Hematopoietic multipotent progenitor cell treated with erythropoietin and hydrocortisone succinate and interleukin-3 and kit ligand, for 17 days (in vitro differentiated cells): Measurements from ENCODE around the gene IWS1.
A peak's percentile ranks its signal among the peaks of the same experiment; 100 is the strongest.

Source experiments
- DNase-seq: peaks from one replicate; pipeline ENCODE4 v3.0.0-alpha.2; 2015; ENCODE audit warnings: low spot score

Gene IWS1

DNA sequence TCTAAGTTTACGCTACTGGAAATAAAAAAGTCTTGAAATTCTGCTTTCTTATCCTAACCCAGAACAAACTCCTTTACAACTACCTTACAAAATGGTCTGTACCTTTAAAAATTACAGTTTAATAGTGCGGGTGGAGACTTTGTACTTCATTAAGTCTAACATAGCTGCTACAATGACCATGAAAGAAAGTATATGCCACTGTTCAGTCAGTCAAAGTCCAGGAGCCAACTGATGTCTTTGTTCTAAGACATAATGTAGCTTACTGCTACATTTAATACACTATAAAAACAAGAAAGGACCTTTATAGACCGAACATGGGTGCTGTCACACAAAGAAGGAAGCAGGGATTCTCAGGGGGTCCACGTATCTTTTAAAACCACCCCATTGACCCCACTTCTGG, 36.0 kb downstream of the IWS1 start:
- DNase-seq: no peak

DNA sequence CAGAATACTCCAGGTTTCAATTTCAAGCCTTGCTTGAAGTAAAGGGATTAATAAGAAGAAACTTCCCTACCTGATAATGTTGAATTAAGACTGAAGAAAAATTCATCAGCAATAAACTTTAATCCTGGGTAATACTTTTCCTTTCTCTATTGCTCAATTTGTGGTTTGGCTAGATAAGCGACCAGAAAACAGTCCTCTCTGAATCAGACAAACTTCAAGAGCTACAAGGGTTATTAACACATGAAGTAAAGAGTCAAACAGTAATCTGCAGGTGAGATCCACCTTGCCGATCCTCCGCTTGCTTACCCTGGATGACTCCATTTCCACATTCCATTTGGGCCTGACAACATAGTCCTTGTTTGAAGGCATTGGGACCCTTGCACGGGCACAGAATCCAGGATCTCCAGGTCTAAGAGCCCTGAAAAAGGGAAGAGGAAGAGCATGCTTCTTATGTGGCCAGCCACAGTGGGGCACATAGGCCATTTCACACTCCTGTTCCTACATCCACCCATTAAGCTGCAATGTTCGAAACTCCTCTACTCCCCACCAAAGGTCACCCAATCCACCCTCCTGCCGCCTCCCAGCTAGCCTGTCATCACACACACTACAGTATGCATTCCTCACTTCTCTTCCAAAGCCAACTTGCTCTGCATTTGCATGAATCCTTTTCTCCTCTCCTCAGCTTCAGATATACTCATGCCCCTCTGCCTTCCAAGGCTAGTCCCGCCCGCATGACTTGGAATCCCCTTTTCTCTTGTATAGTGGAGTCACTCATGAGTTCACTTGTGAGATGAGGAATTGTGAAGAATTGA, 39.8 kb downstream of the IWS1 start:
- no peak for DNase-seq

DNA sequence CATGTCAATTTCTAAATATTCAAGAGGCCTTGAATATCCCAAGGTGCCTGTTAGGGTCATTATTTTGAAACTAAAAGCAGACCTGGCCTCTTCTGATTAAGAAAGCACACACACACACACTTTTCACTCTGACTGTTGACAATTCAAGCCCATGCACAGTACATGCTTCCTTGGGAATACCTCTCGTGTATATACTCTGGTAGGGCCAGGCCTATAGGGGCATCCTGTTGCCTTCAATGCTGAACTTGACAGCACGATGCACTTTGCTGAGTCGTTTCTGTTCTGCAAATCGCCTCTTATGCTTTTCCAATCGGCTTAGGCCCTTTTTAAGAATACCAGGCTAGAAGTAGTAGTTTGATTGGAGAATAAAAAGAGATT, 40.6 kb downstream of the IWS1 start:
- no peak for DNase-seq

DNA sequence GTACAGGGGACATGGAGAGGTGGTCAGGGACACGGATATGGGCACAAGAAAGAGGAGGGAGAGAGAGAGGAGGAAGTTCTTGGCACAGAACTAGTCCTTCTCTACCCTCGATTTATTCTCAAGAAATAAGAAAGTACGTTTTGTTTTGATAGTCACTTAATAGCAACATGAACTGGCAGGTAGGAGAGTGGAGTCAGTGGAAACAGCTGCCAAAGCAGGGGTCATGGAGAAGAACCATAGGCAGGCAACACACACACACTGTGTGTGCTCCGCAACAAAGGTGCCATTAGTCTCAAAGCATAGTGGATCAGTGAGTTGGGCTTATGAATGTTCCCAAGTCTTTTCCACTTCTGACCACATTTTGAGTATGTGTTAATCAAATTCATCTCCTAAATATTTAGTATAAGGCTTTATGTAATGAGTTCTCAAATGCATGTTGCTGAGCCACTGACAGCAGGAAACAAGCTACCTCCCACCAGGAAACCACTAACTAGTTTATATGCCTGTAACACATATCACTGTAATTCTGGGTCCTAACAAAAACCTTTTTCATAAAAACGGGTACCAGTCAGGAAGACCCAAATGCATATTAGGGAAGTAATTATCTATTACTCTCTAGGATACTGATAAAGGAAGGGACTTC, 41.1 kb downstream of the IWS1 start:
- no peak for DNase-seq

DNA sequence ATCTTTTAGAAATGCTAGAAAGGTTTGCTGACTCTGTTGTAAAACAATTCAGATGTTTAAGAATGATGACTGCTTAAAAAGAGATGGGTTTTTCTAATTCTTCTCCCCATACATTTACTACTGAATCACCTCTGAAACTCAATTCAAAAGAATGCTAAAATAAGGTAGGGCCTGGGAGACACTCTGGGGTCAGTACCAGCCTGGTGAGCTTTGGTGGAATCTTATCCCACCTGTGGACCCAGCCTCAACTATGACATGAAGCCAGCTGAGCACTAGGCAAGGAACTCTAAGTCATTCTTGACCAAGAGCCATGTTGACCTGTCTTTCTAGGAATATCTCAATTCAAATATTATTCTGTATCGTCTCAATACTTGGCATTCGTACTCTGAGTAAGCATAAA, 44.3 kb downstream of the IWS1 start:
- no peak for DNase-seq

DNA sequence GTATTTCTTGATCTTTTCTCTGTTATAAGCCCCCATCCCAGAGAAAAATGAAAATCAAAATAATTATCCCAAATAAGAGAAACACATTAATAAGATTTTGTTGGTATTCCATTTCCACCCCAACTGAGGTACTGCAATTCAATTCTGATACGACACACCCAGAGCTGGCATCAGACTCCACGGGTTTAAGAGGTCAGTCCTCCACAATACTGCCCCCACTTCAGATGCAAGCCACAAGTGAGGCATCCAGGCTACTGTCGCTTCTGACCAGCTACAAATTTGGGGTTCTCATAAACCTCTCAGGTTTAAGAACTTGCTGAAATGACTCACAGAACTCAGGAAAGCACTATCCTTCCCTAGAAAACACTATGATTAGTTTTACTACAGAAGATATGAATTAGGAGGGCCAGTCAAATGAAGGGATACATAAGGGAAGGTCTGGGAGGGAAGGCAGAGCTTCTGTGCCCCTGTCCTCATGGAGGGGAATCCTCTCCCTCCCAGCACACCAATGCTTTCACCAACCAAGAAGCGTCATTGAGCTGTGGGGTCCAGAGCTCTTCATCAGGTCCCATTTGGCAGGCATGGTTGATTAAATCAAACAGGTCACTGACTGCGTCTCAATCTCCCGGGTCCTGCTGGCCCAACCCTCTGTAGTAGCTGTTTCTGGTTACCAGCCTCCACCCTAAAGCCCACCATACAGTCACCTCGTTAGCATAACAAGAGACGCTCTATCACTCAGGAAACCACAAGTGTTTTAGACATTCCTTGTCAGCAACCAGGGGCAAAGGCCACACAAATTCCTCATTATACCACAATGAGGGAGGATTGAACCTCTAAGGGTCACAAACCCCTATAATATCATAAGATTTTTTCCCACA, 46.2 kb downstream of the IWS1 start:
- no peak for DNase-seq

DNA sequence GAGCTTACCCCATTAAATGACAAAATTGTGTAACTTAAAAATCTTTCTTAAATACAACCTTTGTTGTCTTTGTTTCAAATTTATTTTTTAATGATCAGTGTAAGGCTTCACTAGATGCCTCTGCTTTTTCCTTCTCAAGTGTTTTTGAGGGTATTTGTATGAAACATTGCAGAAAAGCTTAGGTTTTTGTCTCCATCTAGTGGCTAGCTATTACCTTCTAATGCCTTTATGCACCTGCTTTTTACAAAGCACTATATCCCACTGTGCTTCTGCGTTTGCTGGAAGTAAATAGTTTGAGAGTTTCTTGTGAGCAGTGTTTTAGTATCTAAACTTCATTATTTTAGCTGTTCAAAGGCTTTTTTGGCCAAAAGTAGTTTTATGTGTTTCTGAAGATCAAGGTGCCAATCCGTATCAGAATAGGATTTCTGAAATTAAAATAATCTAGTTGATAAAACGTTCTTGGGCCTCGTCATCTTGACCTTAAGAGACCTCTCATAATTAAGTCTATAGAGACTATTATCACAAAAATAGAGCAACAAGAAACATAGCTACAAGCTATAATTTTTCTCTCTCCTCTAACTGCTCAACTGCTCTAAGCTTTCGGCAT, 47.0 kb downstream of the IWS1 start:
- peak; percentile 67 for DNase-seq

DNA sequence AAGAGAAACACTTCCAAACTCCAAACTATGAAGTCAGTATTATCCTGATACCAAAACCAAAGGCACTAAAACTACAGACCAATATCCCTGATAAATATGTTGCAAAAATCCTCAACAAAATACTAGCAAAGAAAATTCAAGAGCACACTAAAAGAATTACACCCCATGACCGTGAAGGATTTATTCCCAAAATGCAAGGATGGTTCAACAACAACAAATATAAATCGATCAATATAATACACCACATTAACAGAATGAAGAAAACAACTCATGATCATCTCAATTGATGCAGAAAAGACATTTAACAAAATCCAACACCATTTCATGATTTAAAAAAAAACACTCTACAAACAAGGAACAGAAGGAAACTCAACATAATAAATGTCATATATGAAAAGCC, 50.5 kb downstream of the IWS1 start:
- no peak for DNase-seq

DNA sequence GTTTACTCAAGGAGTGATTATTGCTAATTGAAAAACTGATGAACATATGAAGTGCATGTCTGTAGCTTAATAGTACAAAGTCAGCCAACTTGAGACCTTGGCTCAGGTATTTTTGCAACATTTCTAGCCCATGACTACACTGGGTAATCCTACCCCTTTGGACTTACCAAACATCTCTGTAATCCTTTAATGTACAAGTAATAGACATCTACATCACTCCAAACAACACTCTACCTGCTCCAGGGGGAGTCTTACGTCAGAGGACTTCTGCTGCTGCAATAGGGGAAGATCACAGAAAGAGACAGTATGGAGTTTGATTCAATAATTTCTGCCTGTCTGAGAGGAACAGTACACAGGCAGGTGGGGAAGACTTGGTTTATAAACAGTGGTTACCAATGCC, 54.0 kb downstream of the IWS1 start:
- DNase-seq: no peak

DNA sequence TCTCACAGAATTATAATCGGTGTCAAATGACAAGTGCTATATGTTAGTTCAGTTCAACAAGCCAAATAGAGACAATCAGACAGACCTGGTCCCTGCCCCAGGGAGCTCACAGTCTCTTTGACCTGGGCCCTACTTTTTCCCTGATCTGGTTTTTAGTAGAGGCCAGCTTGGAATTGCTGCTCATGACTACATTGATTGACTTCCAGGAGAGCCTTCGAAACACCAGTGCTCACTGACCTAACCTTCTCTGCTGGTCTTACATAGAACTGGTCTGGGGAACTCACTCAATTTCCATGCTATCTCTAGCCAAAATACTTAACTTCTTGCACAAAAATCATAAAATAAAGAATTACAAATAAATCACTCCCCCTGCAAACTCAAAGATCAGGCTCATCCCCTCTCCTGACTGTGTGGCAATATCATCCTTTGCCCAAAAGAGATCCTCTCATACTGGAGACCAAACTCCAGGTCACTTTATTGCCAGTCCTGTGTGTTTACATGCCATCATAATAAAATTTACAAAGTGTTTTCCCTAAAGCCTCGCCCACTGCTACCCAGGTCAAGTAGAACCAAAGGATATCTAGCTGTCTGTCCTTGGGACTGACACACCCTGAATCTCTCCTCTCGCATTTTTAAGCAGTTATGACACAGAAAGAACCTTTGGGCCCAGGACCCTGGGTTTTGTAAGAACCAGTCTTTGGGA, 54.9 kb downstream of the IWS1 start:
- DNase-seq: no peak

DNA sequence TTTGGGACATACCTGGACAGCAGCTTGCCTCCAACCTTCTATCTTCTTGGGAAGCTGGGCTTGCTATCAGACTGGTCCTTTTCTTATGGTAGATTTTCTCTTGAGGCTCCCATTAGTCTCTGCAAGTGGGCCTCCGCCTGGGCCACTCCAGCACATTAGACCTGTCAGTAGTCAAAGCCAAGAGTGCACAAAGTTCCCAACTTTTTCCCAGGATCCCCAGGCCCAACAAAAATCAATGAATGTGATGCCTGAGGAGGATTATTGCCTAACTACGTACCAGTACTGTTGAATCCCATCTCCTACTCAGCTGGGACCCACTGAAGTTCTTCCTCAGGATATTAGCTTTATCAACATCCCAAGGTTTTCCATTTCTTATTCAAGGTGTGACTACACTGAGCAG, 56.3 kb downstream of the IWS1 start:
- no peak for DNase-seq

DNA sequence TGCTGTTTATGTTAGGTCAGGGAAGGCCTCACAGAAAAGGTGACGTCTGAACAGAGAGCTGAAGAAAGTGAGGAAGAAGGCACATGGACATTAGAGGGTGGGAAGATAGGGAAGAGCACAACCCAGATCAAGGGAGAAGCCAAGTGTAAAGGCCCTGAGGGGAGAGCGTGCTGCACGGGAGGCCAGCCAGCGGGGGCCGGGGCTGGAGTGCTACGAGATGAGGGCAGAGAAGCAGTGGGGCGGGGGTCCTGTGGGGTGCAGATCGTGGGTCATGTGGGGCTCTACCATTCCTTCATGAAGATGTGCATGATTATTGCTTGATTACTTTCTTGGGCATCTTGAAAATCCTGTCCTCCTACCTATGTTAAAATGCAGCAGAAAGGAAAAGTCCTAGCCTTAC, 57.2 kb downstream of the IWS1 start:
- no peak for DNase-seq

DNA sequence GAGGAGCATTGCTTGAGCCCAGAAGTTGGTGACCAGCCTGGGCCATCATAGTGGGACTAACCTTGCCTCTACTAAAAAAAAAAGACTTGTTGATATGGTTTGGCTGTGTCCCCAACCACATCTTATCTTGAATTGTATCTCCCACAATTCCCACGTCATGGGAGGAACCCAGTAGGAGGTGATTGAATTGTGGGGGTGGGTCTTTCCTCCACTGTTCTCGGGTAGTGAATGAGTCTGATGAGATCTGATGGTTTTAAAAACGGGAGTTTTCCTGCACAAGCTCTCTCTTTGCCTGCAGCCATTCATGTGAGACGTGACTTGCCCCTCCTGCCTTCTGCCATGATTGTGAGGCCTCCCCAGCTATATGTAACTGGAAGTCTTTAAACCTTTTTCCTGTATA, 61.0 kb downstream of the IWS1 start:
- no peak for DNase-seq

DNA sequence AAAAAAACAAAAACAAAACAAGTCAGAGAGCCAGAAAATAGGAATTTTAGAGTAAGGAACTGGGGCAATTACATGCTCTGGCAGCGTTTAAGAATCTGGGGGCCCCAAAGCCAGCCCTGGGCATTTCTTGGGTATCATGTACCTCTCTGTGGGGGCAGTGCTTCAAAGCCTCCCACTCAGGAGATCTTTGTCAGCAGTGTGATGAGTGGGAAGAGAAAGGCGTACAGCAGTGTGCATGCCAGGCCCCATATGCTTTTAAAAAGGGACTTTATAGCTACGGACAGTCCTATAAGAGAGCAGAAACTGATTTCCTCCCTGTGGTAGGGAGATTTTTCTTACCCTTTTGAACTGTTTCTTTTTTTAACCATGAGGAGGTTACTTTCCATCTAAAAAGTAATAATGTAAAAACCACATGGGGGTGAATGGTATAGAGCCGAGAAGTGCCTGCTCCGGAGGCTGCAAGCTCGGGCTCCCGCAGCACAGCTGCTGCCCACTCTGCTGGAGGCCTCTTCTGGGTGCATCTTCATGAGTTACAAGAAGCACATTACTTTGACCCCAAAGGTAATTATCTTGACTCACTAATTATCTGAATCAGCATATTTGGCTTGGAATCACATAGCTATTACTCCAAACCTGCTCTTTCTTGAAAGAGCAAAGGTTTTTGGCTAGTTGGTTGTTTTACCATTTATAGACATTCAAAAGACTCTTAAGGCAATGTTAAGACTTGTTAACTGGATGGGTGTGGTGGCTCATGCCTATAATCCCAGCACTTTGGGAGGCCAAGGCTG, 61.6 kb downstream of the IWS1 start:
- no peak for DNase-seq

DNA sequence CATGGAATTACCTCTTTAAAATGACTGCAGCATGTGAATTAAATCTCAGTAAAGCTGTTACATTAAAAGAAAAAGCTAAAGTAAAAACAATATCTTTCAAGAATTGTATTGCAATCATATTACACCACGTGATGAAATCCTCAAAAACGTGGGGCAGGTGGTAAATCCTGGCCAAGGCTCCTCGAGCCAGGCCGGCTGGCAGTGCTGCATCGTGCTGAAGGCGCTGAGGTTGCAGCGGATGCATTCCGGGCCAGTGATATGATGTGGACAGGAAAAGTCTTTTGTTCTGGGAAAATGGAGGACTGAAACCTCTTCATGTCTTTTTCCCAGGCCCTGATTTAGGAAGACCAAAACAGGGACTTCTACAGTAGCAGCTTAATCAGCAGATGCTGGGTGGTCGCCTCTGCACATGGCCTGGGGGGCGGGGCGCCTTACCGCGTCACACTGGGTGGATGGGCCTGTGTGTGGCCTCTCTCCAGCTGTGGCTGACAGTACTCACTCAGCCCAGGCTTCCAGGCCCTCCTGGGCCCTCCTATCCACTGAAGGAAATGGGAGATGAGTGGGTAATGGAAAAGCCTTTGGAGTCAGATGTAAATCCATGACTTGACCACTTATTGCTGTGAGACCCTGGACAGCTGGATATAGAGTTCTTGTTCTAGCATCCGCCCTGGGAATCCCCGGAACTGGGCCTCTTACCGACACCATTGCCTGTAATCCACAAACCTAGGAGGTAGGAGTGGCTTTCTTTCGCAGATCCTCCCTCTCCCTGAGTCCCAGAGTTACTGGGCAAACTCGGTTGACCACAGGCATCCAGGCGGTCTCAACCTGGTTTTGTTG, 62.9 kb downstream of the IWS1 start:
- no peak for DNase-seq

DNA sequence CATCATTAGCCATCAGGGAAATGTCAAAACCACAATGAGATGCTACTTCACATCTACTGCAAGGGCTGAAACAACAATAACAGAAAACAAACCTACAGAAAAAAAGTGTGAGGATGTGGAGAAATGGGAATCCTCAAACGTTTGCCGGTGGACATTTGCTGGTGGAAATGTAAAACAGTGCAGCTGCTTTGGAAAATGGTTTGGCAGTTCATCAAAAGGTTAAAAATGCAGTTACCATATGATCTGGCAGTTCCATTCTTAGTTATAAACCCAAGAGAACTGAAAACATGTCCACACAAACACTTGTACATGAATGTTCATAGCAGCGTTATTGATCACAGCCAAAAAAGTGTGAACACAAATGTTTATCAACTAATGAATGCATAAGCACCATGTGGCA, 63.8 kb downstream of the IWS1 start:
- no peak for DNase-seq

DNA sequence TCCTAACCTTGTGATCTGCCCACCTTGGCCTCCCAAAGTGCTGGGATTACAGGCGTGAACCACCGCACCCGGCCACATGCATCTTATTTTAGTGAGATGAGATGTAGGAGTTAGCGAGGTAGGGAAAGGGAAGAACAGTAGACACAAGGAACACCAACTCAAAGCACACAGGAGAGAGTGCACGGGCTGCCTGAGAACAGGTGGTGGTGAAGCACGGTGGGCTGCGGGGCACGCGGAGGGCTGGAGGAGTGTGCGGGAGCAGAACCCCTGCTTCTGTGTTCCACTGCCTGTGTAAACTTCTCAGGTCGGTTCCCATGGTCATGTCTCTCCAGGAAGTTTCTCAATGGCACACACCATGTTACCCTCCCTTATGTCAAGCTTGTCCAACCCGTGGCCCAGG, 69.3 kb downstream of the IWS1 start:
- no peak for DNase-seq

DNA sequence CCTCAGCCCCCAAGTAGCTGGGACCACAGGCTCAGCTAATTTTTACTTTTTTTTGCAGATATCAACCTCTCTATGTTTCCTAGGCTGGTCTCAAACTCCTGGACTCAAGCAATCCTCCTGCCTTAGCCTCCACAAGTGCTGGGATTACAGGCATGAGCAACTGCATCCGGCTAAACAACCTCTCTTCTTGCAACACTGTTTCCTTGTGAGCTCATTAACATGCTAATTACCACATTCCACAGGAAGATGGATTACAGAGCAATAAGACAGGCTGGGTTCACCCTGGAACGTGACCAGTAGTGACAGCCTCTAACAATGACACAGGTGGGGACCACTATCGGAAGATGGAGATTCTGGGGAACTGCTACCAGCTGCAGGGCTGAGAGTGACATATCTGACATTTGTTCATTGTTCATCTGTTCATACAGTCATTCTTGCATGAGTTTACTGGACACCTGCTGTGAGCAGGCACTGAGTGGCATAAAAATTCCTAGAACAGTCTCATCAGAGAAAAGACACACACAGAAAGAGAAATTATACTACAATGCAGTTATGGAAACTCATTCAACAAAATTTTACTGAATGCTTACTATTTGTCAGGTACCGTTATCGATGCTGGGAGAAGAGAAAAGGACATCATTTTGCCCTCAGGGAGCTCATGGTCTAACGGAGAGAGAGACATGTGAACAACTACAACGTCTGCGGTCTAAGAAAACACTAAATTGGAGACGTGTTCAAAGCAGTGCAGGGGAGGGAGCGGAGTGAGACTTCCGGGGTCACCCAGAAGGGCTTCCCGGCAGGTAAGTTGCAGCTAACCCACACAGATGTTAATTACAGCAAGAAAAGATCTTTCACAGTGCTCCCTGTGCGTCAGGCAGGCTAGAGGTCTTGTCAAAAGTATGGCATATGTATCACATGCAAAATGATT, 70.5 kb downstream of the IWS1 start:
- DNase-seq: no peak
